DND-41 (cell line): ENCODE data around the gene HTR3C.

Source experiments
- ATAC-seq: fragments of 200-7000 bp; cut with Tn5 transposase; 3 replicates; pipeline ENCODE4 v1.9.1; 2021; ENCODE audit warnings: low read depth; ENCODE audit not compliant: insufficient read depth
- DNase-seq: peaks from one replicate; pipeline ENCODE4 v3.0.0-alpha.2; 2020
- H2AFZ ChIP-seq: 2 replicates; pipeline ENCODE4 v1.6.0; 2012; ENCODE audit warnings: low read depth, low read length
- H3K27ac ChIP-seq: 2 replicates; pipeline ENCODE4 v1.5.1; 2012; ENCODE audit warnings: low read length, inconsistent platforms
- H3K27me3 ChIP-seq: fragments of 200-600 bp; sonication (generic); 2 replicates; pipeline ENCODE4 v1.6.0; 2012; ENCODE audit warnings: low read length, mild to moderate bottlenecking, inconsistent platforms; ENCODE audit not compliant: insufficient read depth, poor library complexity
- H3K36me3 ChIP-seq: 2 replicates; pipeline ENCODE4 v1.5.1; 2012; ENCODE audit warnings: low read length, inconsistent platforms; ENCODE audit not compliant: insufficient read depth
- H3K4me1 ChIP-seq: 2 replicates; pipeline ENCODE4 v1.5.1; 2012; ENCODE audit warnings: mild to moderate bottlenecking, low read length; ENCODE audit not compliant: insufficient read depth
- H3K4me2 ChIP-seq: 2 replicates; pipeline ENCODE4 v1.6.0; 2012; ENCODE audit warnings: mild to moderate bottlenecking, moderate library complexity, low read length, inconsistent platforms; ENCODE audit not compliant: insufficient read depth
- H3K4me3 ChIP-seq, 2 experiments: fragments of 200-600 bp in 1 of 2; shearing (Covaris generic) in 1 of 2; 2 replicates each; pipeline ENCODE4 v1.5.1; 2012 to 2016; ENCODE audit warnings: inconsistent platforms in 2 of 2, low read length in 2 of 2, mild to moderate bottlenecking in 2 of 2, low read depth in 1 of 2, moderate library complexity in 1 of 2
- H3K79me2 ChIP-seq: 2 replicates; pipeline ENCODE4 v1.6.0; 2012; ENCODE audit warnings: low read length, inconsistent platforms; ENCODE audit not compliant: insufficient read depth
- H3K9ac ChIP-seq: 2 replicates; pipeline ENCODE4 v1.6.0; 2012; ENCODE audit warnings: low read depth, mild to moderate bottlenecking, inconsistent platforms, low read length, moderate library complexity
- H3K9me3 ChIP-seq: 2 replicates; pipeline ENCODE4 v1.5.1; 2012; ENCODE audit warnings: low read length, moderate library complexity, mild to moderate bottlenecking, inconsistent platforms; ENCODE audit not compliant: insufficient read depth, severe bottlenecking
- H4K20me1 ChIP-seq: 2 replicates; pipeline ENCODE4 v1.6.0; 2012; ENCODE audit warnings: low read length; ENCODE audit not compliant: insufficient read depth
- EZH2 ChIP-seq: IDR thresholded peaks from 3 replicates; pipeline ENCODE4 v1.6.1; 2012; ENCODE audit warnings: borderline replicate concordance, low read depth, mild to moderate bottlenecking, moderate library complexity, low read length, inconsistent platforms; ENCODE audit not compliant: severe bottlenecking
- TF ChIP-seq, protein P1 (sequence below): IDR thresholded peaks from 2 replicates; pipeline ENCODE4 v1.5.1; 2012; ENCODE audit warnings: borderline replicate concordance, low read length, moderate library complexity, mild to moderate bottlenecking; ENCODE audit not compliant: poor library complexity, severe bottlenecking; ENCODE audit errors: extremely low read depth

HTR3C gene

DNA sequence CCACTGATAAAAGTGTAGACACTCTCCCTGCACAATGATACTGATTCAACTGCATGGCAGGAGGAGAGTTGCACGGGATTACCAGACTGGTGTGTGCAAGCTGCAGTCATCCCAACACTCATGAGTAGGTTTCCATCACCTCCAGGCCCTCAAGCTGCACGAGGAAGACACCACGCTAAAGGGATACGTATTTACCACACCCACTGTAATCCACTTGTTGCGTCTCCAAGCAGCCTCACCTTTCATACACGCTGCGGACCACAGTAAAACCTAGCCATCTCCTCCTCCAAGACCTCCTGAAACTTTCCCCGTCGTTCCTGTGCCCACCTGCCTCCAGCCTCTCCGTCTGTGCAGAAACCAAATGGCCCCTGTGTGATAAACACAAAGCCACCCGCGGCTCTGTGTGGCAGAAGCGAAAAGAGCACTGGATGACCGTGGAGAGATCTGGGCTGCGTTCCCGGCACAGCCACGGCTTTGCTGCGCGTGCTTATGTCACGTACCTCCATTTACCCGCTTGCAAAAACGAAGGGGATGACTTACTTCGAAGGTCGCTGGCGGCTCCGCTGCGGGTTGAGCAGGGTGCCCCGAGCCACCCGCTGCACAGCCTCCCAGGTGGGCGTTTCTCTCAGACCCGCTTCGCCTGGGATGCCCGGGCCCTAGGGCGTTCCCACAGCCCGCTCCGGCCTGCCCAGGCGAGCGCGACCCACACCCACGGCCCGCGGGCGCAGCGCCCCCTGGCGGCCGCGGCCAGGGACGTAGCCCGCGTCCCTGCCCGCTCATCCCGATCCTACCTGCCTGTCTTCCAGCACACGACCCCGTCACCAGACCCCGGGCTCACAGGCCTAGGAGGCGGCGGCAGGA, 35.8 kb upstream of the HTR3C start:
- TF ChIP-seq EZH2: no peak
- TF ChIP-seq, protein P1, sequence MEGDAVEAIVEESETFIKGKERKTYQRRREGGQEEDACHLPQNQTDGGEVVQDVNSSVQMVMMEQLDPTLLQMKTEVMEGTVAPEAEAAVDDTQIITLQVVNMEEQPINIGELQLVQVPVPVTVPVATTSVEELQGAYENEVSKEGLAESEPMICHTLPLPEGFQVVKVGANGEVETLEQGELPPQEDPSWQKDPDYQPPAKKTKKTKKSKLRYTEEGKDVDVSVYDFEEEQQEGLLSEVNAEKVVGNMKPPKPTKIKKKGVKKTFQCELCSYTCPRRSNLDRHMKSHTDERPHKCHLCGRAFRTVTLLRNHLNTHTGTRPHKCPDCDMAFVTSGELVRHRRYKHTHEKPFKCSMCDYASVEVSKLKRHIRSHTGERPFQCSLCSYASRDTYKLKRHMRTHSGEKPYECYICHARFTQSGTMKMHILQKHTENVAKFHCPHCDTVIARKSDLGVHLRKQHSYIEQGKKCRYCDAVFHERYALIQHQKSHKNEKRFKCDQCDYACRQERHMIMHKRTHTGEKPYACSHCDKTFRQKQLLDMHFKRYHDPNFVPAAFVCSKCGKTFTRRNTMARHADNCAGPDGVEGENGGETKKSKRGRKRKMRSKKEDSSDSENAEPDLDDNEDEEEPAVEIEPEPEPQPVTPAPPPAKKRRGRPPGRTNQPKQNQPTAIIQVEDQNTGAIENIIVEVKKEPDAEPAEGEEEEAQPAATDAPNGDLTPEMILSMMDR: peak; percentile 93
- Histone ChIP-seq H3K27me3 (peaks cover 3% of the 10 kb centered on the region), H3K9me3 (no peaks in the 10 kb centered on the region), H3K4me3 (peak overlapping the region; percentile 63 to 96), H3K4me2 (peak overlapping the region; percentile 96), H3K9ac (peak overlapping the region; percentile 80), H3K79me2 (peaks cover 30% of the 10 kb centered on the region), H2AFZ (peak overlapping the region; percentile 99), H3K27ac (peak overlapping the region; percentile 77), H4K20me1 (no peaks in the 10 kb centered on the region), H3K4me1 (peaks cover 35% of the 10 kb centered on the region), H3K36me3 (peaks cover 17% of the 10 kb centered on the region)
- DNase-seq (peak; percentile 56), ATAC-seq (peak; percentile 76)

DNA sequence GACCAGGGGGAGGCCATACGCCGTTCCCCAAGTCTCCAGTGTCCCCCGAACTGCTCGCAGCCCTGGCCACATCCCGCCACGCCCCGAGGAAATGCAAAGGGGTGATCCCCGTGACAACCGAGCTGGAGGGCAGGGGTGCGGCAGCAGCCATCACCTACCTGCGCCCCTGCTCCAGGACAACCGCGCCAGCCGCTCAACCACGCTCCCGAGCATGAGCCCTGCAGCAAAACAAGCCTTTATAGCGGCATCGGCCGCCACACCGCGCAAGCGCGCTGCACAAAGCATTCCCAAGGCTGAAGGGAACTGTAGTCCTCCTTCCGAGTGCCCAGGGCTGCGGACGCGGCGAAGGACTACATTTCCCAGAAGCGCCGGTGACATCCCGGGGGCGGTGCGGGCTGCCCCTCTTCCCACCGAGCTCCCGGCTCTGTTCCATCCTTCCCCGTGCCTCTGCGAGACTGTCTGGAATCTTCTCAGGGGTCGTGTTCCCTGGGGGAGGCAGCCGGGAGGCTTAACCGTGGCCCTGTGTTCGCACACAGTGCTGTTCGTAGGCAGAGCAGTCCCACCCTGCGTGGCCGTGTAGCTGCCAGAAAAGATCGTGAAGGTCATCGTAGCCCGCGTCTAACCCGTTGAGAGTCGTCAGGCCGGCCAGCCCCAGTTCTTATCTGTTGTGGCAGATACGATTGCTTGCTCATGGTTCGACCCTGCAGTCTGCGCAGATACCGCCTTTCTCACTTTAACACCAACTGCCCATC, 35.0 kb upstream of the HTR3C start, which contains the start of gene ABCC5:
TSS of gene ABCC5 (minus strand) at position 213 of the 752 bp plus-strand sequence. CDS start 3,492 bp downstream, outside the sequence.
- Histone ChIP-seq H3K4me2 (peak within 1 kb of the TSS; percentile 96), H3K36me3 (peaks cover 10% of the 10 kb centered on the region; the same call in 1 of the 2 replicates), H3K4me1 (peaks cover 35% of the 10 kb centered on the region), H3K9me3 (no peaks in the 10 kb centered on the region), H3K79me2 (peaks cover 28% of the 10 kb centered on the region), H3K27me3 (peaks cover 3% of the 10 kb centered on the region), H3K9ac (peak within 1 kb of the TSS; percentile 80), H4K20me1 (no peaks in the 10 kb centered on the region), H2AFZ (peak within 1 kb of the TSS; percentile 99), H3K27ac (peak within 1 kb of the TSS; percentile 77), H3K4me3 (peak within 1 kb of the TSS; percentile 63 to 96)
- ATAC-seq (peak; percentile 98), DNase-seq (peak; percentile 91)
- TF ChIP-seq, protein P1: no peak
- TF ChIP-seq EZH2: no peak

DNA sequence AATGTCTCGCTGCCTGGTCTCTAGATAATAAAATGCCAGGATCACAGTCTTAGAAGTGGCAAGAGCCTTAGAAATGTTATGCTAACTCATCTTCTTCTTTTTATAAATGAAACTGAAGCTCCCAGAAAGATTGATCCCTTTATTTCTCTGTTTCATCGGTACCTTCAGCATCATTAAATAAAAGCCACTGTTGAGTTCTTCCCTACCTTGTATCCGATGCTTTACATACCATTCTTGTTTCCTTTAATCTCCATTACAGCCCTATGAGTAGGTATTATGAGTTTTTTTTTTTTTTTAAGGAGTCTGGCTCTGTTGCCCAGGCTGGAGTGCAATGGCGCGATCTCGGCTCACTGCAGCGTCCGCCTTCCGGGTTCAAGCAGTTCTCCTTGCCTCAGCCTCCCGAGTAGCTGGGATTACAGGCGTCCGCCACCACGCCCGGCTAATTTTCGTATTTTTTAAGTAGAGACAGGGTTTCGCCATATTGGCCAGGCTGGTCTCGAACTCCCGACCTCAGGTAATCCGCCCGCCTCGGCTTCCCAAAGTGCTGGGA, 34.3 kb upstream of the HTR3C start:
- H3K4me2 ChIP-seq: peak overlapping the region; percentile 96
- ATAC-seq (no peak), DNase-seq (no peak)
- no peaks in the 10 kb centered on the region for H4K20me1 ChIP-seq
- peak overlapping the region; percentile 99 for H2AFZ ChIP-seq
- H3K9me3 ChIP-seq: no peaks in the 10 kb centered on the region
- peak overlapping the region; percentile 63 to 96; a peak in 3 of 4 replicates for H3K4me3 ChIP-seq
- H3K79me2 ChIP-seq: peaks cover 28% of the 10 kb centered on the region
- TF ChIP-seq EZH2: no peak
- TF ChIP-seq, protein P1: no peak
- peak overlapping the region; percentile 66; the same call in 1 of the 2 replicates for H3K27ac ChIP-seq
- H3K9ac ChIP-seq: peak overlapping the region; percentile 80
- peaks cover 8% of the 10 kb centered on the region; the same call in 1 of the 2 replicates for H3K36me3 ChIP-seq
- H3K4me1 ChIP-seq: peaks cover 35% of the 10 kb centered on the region
- H3K27me3 ChIP-seq: peaks cover 3% of the 10 kb centered on the region
